ENCODE data around the gene FSTL4.

FSTL4 gene

DNA sequence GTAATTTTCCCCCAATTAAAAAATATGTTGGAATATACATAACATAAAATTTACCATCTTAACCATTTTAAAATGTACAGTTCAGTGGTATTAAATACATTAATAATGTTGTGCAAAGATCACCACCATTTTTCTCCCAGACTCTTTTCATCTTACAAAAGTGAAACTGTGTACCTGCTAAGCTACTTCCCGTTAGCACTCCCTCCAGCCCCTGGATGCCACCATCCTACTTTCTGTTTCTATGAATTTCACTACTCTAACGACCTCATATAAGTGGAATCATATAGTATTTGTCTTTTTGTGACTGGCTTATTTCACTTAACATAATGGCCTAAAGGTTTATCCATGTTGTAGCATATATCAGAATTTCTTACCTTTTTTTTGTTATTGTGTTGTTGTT, 447.6 kb downstream of the FSTL4 start:
- DNase-seq (ENCODE audit: low read depth): no peak

DNA sequence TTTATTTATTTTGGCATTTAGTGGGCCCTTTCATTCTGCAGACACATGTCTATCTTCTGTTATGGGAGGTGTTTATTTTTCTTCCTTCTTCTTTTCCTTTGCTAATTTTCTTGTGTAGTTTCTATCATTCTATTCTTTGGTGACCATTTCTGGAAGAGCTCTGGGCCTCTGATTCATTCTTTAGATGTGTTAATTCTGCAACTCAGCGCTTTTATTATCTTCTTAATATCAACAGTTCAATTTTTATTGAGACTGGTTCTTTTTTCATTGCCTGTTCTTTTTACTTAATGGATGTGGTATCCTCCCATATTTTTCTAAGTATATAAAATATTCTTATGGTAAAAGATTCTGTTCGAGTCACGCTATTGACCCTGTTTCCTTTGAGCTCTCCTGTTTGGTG, 448.5 kb downstream of the FSTL4 start:
- DNase-seq (ENCODE audit: low read depth): no peak

GRCh38 chr5:133159543-133159942, 452.8 kb downstream of the FSTL4 start:
- DNase-seq (ENCODE audit: low read depth): no peak

DNA sequence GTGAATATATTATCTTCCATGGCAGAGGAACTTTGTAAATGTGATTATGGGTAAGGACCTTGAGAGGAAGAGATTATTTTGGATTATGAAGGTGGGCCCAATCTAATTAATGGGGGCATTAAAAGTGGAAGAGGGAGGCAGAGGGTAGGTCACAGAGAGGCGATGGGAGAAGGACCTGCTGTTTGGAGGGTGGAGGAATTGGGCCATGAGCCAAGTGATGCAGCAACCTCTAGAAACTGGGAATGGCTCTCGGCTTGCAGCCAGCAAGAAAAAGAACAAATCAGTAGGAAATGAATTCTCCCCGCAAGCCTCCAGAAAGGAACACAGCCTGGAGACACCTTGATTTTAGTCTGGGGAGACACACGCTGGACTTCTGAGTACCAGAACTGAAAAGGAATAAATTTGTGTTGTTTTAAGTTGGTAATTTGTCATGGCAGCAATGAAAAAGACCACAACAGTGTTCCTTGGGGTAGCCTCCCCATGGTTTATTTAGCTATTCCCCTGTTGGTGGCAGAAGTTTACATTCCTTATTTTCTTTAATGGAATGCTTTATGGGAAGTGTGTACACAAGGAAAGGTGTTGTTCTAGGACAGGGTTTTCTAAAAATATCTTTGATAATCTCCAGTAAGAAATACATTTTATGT, 456.9 kb downstream of the FSTL4 start:
- no peak for DNase-seq (ENCODE audit: low read depth)

- DNase-seq (ENCODE audit: low read depth): no peak
Measured at GRCh38 chr5:133154274-133155075, 457.9 kb downstream of the FSTL4 start.

DNA sequence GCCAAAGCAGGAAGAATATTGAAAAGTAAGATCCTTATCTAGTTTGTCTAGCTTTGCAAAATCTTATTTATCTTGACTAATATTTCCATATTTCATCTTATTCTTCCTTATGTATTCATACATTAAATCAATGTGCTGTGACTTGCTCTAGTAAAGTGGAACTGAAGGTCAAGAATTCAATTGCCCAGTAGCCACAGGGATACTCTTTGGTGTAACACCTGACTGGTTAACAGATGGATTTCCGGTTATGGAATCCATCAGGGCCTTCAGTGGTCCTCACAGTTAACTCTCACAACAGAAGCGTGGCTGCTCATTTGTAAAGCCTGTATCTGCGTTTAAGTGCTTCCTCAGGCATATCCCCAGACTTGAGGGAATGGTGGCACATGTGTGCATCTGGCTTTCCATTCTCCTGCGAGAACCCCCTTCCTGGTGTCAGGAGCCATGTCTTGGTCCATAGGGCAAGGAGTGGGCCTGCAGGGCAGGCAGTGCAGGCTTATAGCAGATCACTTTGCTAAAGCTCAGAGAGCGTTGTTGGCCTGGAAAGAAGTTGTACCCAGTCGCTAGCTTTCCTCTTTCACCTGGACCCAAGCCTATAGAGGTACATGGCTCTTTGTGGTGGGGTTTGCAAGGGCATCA, 461.3 kb downstream of the FSTL4 start:
- DNase-seq (ENCODE audit: low read depth): no peak

- DNase-seq (ENCODE audit: low read depth): no peak
Measured at GRCh38 chr5:133149345-133149744, 463.0 kb downstream of the FSTL4 start.

- no peak for DNase-seq (ENCODE audit: low read depth)
Measured at GRCh38 chr5:133147815-133148567, 464.4 kb downstream of the FSTL4 start.

- DNase-seq (ENCODE audit: low read depth): no peak
Measured at GRCh38 chr5:133147411-133147810, 464.9 kb downstream of the FSTL4 start.

Data from activated T-cell treated with anti-CD3 and anti-CD28 coated beads for 48 hours (primary cell).